Activated gamma-delta T cell (primary cell): ENCODE measurements around the gene PDE5A.
A peak's percentile ranks its signal among the peaks of the same experiment; 100 is the strongest.
"Not testable (repeated sequence)": the region's sequence is repeated elsewhere in the genome, so short reads cannot be mapped to it uniquely, and the experiment has no call there.

Experiments
- DNase-seq: peaks from one replicate; lab custom pipeline; 2025; lab: John Stamatoyannopoulos, UW

PDE5A gene

GRCh38 chr4:119470737-119471063, 157.9 kb downstream of the PDE5A start:
- DNase-seq, result not testable (repeated sequence)

- not testable (repeated sequence) for DNase-seq
Measured at GRCh38 chr4:119470021-119470736, 158.4 kb downstream of the PDE5A start.

- DNase-seq, result not testable (repeated sequence)
Measured at GRCh38 chr4:119469039-119469438, 159.6 kb downstream of the PDE5A start.

GRCh38 chr4:119462733-119463132, 165.9 kb downstream of the PDE5A start:
- not testable (repeated sequence) for DNase-seq

- not testable (repeated sequence) for DNase-seq
Measured at GRCh38 chr4:119455734-119456133, 172.9 kb downstream of the PDE5A start.

- peak; percentile 96 for DNase-seq
Measured at GRCh38 chr4:119454491-119455270, 173.9 kb downstream of the PDE5A start.

- not testable (repeated sequence) for DNase-seq
Measured at GRCh38 chr4:119454151-119454490, 174.5 kb downstream of the PDE5A start.

GRCh38 chr4:119453286-119453685, 175.3 kb downstream of the PDE5A start:
- not testable (repeated sequence) for DNase-seq

GRCh38 chr4:119449851-119450250, 178.8 kb downstream of the PDE5A start:
- DNase-seq, result not testable (repeated sequence)
